Fibroblast of mammary gland (primary cell): ENCODE results near the gene CNNM4.

Experiments
- DNase-seq: peaks from one replicate; pipeline ENCODE4 v3.0.0-alpha.2; 2010; ENCODE audit warnings: low read depth
- H3K4me3 ChIP-seq: 2 replicates; pipeline ENCODE4 v1.5.1; 2011; ENCODE audit warnings: low read depth, mild to moderate bottlenecking, low read length, moderate library complexity; ENCODE audit not compliant: control insufficient read depth
- TF ChIP-seq, protein P1 (sequence below): conservative IDR thresholded peaks from 2 replicates; pipeline ENCODE4 v1.5.1; 2011; ENCODE audit warnings: low read depth, low read length, inconsistent platforms; ENCODE audit not compliant: control insufficient read depth, insufficient read depth

CNNM4 gene

GRCh38 chr2:96839875-96840850 lies 79.5 kb downstream of the CNNM4 start:
- H3K4me3 ChIP-seq, result no peak overlapping the region
- no peak for DNase-seq
- TF ChIP-seq, protein P1, sequence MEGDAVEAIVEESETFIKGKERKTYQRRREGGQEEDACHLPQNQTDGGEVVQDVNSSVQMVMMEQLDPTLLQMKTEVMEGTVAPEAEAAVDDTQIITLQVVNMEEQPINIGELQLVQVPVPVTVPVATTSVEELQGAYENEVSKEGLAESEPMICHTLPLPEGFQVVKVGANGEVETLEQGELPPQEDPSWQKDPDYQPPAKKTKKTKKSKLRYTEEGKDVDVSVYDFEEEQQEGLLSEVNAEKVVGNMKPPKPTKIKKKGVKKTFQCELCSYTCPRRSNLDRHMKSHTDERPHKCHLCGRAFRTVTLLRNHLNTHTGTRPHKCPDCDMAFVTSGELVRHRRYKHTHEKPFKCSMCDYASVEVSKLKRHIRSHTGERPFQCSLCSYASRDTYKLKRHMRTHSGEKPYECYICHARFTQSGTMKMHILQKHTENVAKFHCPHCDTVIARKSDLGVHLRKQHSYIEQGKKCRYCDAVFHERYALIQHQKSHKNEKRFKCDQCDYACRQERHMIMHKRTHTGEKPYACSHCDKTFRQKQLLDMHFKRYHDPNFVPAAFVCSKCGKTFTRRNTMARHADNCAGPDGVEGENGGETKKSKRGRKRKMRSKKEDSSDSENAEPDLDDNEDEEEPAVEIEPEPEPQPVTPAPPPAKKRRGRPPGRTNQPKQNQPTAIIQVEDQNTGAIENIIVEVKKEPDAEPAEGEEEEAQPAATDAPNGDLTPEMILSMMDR, result no peak

GRCh38 chr2:96841701-96842495 lies 81.2 kb downstream of the CNNM4 start:
- no peak overlapping the region for H3K4me3 ChIP-seq
- DNase-seq, result no peak
- TF ChIP-seq, protein P1, result no peak

DNA sequence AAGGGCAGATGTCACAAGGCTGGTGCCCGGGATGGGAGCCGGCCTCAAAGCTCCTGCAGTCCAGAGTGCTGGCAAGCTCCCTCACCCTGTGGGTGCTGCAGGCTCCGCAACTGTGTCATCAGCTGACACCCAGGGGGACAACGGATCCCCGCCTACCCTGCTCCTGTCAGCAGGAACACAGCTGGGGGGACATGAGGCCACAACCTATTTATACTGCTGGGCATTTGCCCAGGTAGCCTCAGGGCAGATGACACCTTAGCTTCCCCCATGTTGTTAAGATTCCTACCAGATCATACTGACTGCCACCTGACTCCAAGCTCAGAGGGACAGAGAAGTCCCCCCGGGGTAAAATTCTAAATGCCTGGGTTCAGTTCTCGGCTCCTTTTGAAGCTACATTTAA lies 81.9 kb downstream of the CNNM4 start:
- TF ChIP-seq, protein P1, result no peak
- DNase-seq, result no peak
- no peak overlapping the region for H3K4me3 ChIP-seq

DNA sequence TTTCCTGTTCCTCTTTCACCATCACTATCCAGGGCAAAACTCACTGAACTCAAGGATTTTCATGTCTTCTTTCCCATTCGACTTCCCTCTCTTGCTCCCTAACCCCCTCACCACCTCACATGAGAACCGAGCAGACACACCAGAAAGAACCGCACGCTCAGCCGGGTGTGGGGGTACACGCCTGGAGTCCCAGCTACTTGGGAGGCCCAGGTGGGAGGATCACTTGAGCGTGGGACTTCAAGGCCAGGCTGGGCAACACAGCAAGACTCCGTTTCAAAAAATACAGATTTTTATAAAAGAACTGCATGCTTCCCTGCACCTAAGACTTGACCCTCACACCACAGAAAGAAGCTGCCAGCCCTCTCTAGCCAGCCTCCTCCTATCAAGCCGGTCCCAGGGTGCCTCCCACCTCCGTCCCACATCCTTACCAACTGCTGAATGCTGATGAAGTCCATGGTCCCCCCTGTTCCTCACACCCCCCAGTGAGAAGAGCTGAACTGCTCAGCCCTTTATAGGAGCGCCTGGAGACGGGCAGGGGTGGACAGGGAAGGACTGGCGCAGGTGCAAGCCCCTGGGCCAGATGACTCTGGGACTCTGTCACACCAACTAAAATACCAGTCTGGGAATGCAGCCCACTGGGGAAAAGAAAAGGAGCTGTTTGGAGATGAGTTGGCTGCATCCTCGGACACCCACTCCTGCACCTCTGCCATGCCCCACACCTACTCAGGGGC lies 83.0 kb downstream of the CNNM4 start, which contains the start of gene ANKRD23:
Gene ANKRD23 (minus strand): TSS at position 484 of the 731 bp plus-strand sequence. CDS start 29 bp downstream, at position 455.
- DNase-seq, result no peak
- H3K4me3 ChIP-seq, result no peak within 1 kb of the TSS

DNA sequence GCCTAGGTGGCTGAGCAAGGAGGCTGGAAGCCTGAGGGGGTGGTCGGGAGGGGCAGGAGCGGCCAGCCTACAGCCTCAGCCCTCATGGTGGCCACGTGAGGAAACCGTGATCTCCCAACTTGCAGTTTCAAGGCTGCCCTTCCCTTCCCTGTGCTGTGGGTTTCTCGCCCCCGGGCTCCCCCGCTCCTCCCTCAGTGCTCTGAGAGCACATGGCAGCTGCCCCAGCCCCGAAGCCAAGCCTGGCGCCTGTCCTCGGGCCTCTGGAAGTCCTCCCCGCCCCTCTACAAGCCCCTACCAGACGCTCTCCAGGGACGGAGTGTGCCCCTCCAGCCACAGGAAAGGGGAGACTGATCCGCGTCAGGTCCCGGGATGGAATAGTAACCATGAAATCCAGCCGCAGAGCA lies 83.7 kb downstream of the CNNM4 start:
- no peak overlapping the region for H3K4me3 ChIP-seq
- DNase-seq, result no peak
- TF ChIP-seq, protein P1, result no peak

More for the DNA sequence above, 83.0 kb downstream of the CNNM4 start, which contains the start of gene ANKRD23:
- TF ChIP-seq, protein P1, result no peak

GRCh38 chr2:96846825-96847224 lies 86.1 kb downstream of the CNNM4 start:
- no peak overlapping the region for H3K4me3 ChIP-seq
- TF ChIP-seq, protein P1, result no peak
- no peak for DNase-seq
